Stimulated activated CD4-positive, alpha-beta T cell treated with anti-CD3 and anti-CD28 coated beads, Interleukin-1b, Interleukin-23, amount 100 ng/mL, for 1 hour (primary cell): ENCODE data around the gene CCNL1.
"Not testable (repeated sequence)": the region's sequence is repeated elsewhere in the genome, so short reads cannot be mapped to it uniquely, and the experiment has no call there.

ENCODE experiments used
- DNase-seq, 2 donors: peaks; one replicate each; pipeline ENCODE4 v3.0.0-alpha.2; 2020; ENCODE audit warnings: low read depth in 2 of 2

CCNL1 gene

DNA sequence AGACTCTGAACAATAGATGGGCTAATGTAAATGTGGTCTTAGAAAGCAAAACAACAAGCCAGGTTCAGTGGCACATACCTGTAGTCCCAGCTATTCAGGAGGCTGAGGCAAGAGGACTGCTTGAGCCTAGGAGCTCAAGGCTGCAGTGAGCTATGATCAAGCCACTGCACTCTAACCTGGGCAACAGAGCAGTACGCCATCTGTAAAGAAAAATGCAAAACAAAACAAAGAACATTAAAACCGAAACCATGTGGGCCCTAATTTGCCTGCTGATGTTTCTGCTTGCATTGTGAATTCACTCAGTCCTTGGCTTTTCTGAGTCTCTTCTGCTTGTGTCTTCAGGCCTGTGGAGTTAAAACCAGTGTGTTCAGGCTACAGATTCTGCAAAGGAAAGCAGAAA lies 56.7 kb downstream of the CCNL1 start:
- no peak for DNase-seq

DNA sequence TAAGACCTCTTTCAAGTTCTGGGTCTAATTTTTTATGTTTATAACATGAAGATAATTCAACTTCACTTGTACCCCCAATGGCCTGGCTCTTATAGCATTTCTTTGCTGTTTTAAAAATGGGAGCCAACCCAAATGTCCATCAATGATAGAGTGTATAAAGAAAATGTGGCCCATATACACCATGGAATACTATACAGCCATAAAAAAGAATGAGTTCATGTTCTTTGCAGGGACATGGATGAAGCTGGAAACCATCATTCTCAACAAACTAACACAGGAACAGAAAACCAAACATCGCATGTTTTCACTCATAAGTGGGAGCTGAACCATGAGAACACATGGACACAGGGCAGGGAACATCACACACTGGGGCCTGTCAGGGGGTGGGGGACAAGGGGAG lies 57.4 kb downstream of the CCNL1 start:
- not testable (repeated sequence) for DNase-seq

DNA sequence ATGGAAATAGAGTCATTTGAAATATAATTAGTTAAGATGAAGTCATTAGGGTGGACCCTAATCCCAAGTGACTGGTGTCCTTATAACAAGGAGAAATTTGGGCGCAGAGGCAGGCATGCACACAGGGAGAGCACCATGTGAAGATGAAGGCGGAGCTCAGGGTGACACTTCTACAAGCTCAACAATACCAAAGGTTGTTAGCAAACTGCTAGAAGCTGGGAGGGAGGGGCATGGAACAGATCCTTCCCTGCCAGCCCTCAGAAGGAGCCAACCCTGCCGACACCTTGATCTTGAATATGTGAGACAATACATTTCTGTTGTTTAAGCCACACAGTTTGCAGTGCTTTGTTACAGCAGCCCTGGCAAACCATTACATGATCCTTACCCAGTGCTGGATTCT lies 57.8 kb downstream of the CCNL1 start:
- DNase-seq, result no peak

DNA sequence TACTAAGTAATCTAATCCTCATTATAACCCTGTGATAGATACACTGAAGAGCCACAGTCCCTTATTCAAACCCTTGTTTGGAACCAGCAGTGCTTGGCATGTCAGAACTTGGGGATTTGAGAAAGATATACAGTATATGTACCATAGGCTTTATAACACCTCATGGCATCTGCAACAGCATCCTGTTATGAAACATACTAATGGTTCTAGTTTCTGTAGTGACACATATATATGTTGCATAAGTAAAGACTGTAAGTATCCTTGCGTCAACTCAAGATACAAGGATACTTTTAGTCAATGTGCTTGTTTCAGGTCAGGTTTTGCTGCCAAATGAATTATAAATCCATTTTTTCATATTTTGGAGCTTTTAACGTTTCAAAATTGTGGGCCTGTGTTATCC lies 58.5 kb downstream of the CCNL1 start:
- no peak for DNase-seq

DNA sequence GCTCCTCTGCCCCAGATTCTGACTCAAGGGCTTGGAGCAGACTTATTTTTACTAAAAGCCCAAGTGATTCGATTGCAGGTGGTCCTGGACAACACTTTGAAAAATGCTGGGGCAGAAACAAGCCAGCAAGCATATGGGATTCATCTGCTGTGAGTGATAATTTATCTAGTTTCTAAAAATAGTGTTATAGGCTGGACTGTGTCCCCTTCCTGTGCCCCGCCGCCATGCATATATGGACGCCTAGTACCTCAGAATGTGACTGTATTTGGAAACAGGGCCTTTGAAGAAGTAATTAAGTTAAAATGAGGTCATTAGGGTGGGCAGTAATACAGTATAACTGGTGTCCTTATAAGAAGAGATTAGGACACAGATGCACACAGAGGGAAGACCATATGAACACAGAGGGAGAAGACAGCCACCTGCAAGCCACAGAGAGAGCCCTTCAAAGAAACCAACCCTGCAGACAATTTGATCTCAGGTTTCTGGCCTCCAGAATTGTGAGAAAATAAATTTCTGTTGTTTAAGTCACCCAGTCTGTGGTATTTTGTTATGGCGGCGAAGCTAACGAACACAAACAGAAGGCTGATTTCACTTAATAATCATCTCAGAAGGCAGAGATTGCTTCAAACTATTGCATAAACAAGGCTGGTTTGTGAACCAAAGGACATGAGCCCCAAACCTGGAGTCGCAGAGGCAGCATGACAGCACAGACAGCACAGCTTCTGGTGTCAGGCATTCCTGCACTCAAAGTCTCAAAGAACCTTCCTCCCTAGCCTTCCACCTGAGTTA lies 59.1 kb downstream of the CCNL1 start:
- no peak for DNase-seq

DNA sequence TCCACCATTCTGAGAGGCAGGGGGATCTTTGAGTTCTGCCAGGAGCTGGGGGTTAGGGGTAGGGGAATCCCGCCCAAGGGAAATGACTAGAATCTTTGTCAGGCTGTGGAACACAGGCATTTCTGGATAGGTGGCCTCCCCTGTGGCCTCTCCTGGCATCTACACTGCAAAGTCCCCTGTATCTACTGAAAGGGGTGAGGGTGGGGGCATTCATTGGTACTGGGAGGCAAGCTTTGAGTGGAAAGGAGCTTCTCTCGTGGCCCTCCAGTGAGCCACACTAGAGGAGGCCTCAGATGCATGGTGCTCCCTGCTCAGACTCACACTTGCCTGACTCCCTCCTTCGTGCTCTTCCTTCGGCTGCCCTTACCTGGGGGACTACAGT lies 59.9 kb downstream of the CCNL1 start:
- DNase-seq, result no peak

DNA sequence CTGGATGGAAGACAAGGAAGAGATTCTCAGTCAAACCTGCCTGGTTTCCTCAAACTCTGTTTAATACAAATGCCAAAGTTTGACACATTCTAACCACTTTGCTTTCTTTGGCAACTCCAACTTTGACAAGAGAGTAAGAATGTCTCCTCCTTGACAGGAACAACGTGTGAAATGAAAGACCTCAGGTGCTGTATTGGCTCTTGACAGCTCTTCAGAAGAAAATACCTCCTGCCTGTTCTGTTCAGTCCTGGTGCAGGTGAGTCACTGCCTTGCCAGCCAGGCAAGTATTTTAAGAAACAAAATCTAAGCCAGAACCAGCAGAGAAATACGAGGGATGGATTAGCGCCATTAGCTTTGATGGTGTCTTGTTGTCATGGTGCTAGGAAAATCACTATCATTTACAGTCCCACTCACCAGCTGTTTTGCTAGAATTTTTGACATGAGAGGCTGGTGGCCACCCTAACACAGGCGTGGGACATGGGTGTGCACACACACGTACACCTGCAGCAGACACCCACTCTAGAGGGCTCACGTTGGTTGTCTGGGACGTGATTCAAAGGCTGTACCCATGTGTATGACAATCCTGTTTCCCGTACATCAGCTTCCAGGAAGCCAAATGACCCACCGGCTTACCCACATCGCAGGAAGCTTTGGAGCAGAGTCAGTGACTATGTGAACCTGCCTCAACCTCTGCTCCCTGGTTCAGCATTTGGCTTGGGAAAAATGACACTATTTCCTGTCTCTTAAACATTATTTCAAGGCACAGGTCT lies 60.4 kb downstream of the CCNL1 start:
- no peak for DNase-seq

DNA sequence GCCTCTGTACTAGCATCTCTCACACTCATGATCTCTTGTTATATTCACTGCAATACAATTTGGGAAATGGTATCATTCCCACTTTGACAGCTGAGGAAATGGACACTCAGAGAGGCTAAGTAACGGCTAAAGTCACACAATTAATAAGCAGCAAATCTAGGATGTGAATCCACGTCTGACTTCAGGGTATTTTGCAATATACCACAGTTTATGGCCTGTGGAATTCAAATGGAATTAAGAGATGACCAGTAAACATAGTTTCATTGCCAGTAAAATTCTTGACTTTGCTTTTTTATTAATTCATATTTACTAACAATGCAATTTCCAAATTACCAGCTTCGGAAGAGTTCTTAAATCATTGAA lies 61.1 kb downstream of the CCNL1 start:
- DNase-seq, result no peak

DNA sequence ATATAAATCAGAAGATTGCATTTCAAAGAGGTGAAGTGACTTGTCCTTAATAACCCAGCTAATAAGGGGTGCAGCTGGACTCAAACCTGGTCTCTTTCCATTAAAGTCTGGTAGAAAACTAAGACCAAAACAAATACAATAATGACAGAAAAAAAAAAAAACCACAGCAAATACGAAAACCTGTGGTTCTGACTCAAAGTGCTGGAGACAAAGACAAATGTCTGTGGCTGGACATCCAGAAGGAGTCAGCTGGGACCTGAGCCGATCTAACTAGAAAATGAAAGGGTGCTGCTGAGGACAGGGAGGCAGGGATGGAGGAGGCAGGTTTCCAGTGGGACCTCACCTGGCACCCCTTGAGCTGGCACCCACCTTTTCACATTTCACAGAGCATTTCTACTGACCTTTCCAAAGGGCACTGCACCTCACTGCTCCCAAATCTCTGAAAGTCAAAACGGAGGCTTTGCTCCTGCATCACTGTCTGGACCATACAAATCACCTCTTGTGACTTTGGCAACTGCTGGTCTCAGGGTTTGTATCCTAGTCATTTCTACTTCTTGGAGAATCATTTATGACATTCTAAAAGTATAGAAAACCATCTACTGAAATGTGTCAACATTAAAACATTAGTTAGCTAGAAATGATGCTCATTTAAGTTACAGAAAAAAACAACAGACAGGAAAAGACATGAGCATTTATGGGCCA lies 61.7 kb downstream of the CCNL1 start:
- no peak for DNase-seq
